ENCODE data around the gene CTXN1.
"Not testable (repeated sequence)": the region's sequence is repeated elsewhere in the genome, so short reads cannot be mapped to it uniquely, and the experiment has no call there.

CTXN1 gene

DNA sequence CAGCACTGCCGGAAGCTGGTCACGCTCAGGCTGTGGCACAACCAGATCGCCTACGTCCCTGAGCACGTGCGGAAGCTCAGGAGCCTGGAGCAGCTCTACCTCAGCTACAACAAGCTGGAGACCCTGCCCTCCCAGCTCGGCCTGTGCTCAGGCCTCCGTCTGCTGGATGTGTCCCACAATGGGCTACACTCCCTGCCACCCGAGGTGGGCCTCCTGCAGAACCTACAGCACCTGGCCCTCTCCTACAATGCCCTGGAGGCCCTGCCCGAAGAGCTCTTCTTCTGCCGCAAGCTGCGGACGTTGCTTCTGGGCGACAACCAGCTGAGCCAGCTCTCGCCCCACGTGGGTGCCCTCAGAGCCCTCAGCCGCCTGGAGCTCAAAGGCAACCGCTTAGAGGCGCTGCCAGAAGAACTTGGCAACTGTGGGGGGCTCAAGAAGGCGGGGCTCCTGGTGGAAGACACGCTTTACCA lies 25.5 kb downstream of the CTXN1 start:
- DNase-seq (ENCODE audit: low spot score) = no peak

DNA sequence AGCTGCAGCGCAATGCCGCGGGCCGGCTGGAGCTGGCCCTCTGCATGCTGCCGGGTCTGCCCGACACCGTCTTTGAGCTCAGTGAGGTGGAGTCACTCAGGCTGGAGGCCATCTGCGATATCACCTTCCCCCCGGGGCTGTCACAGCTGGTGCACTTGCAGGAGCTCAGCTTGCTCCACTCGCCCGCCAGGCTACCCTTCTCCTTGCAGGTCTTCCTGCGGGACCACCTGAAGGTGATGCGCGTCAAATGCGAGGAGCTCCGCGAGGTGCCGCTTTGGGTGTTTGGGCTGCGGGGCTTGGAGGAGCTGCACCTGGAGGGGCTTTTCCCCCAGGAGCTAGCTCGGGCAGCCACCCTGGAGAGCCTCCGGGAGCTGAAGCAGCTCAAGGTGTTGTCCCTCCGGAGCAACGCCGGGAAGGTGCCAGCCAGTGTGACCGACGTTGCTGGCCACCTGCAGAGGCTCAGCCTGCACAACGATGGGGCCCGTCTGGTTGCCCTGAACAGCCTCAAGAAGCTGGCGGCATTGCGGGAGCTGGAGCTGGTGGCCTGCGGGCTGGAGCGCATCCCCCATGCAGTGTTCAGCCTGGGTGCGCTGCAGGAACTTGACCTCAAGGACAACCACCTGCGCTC lies 26.1 kb downstream of the CTXN1 start:
- DNase-seq (ENCODE audit: low spot score) = no peak

DNA sequence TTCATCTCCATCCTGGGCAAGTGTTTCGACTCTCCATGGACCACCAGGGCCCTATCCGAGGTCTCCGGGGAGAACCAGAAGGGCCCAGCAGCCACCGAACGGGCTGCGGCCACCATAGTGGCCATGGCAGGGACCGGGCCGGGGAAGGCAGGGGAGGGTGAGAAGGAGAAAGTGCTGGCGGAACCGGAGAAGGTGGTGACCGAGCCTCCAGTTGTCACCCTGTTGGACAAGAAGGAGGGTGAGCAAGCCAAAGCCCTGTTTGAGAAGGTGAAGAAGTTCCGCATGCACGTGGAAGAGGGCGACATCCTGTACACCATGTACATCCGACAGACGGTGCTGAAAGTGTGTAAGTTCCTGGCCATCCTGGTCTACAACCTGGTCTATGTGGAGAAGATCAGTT lies 27.0 kb downstream of the CTXN1 start:
- no peak for DNase-seq (ENCODE audit: low spot score)

GRCh38 chr19:7897292-7897691 lies 28.6 kb downstream of the CTXN1 start:
- DNase-seq (ENCODE audit: low spot score) = no peak

DNA sequence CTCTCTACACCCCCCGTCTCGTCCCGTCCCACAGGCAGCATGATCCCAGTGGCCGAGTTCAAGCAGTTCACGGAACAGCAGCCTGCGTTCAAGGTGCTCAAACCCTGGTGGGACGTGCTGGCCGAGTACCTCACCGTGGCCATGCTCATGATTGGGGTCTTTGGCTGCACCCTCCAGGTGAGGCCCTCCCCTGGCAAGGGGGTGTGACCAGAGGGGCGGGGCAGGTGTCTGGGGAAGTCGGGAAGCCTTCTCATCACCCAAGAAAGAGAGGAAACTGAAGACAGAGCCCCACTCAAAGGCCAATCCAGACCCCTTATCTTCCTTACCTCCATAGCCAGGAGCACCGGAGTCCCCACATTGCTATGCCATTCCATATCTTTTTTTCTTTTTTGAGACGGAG lies 30.4 kb downstream of the CTXN1 start:
- DNase-seq (ENCODE audit: low spot score) = no peak

- no peak for DNase-seq (ENCODE audit: low spot score)
Observed at GRCh38 chr19:7894612-7895309, 31.2 kb downstream of the CTXN1 start.

- DNase-seq (ENCODE audit: low spot score) = not testable (repeated sequence)
Observed at GRCh38 chr19:7893362-7894101, 32.4 kb downstream of the CTXN1 start.

DNA sequence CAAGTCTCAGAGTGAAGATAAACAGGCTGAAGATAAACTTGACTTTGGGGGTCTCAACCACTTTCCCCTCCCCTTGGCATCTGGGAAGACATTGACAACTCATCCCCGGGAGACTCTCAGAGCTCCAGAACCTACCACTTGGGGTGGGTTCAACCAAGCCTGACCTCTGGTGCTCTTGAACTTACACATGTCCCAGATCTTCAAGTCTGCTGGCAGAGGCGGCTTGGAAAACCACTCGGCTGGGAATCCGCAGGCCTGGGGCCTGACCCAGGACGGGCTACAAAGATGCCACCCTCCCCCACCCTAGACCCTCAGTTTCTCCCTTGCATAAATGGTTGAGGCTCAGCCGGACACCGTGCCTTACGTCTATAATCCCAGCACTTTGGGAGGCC lies 37.1 kb downstream of the CTXN1 start:
- DNase-seq (ENCODE audit: low spot score) = no peak

DNA sequence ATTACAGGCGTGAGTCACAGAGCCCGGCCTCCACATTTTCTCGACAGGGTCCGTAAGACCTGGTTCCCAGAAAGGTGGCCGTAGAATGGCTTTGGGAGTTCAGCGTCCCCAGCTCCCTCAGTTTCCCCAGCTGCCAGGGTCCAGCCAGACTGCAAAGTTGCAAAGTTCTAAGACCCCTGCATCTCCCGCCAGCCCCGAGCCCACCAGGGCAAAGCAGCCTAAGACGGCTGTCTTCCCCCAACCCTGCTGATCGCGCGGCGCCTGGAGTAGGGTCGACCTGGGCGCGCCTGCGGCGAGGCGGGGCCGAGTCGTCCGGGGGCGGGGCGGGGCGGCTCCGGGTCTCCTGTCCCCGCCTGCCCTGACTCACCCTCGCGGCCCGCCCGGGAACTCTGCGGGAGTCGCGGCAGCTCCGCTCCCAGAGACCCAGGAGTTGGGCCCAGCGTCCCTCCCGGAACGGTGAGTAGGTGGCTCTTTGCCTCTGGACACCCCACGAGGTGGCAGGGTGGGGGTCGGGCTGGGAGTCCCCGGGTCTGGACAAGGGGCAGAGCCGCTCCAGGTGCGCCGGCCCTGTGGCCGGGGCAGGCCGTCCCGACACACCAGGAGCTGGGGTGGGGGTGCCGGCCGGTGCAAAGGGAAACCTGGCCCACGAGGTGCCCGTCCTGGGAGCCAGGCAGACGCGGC lies 37.6 kb downstream of the CTXN1 start, which contains the start of gene LRRC8E:
LRRC8E (plus strand) TSS at position 366 of the 681 bp plus-strand sequence. CDS start 7,094 bp downstream, outside the sequence.
- DNase-seq (ENCODE audit: low spot score) = no peak

DNA sequence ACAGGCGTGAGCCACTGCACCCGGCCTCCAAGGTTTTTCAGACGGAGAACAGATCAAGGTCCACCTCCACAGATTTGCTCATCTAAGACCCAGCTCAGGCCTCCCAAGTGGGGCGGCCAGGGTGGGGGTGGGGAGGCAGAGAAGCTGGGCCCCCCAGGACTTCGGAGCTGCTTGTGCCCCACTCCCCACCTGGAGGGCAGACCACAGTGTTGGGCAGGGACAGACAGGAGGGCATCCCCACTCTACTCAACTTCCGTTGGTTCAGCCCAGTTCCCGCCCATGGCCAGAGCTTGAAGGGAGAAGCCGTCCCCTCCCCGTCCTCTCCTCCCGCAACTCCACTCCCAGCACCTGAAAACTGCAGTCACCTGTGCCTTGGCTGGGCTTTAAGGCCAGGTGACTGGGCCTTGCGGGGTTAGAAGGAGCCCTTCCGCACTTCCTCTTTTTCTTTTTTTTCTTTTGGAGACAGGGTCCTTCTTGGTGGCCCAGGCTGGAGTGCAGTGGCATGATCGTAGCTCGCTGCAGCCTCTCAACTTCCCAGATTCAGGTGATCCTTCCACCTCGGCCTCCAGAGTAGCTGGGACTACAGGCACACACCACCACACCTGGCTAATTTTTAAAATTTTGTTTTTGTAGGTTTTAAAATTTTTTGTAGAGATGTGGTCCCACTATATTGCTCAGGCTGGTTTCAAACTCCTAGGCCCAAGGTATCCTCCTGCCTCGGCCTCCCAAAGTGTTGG lies 38.4 kb downstream of the CTXN1 start:
- DNase-seq (ENCODE audit: low spot score) = no peak

GRCh38 chr19:7885818-7886217 lies 40.1 kb downstream of the CTXN1 start:
- DNase-seq (ENCODE audit: low spot score) = no peak

GRCh38 chr19:7883796-7884570 lies 42.0 kb downstream of the CTXN1 start:
- no peak for DNase-seq (ENCODE audit: low spot score)

GRCh38 chr19:7883105-7883504 lies 42.8 kb downstream of the CTXN1 start:
- no peak for DNase-seq (ENCODE audit: low spot score)

- DNase-seq (ENCODE audit: low spot score) = no peak
Observed at GRCh38 chr19:7881910-7882309, 44.0 kb downstream of the CTXN1 start.

DNA sequence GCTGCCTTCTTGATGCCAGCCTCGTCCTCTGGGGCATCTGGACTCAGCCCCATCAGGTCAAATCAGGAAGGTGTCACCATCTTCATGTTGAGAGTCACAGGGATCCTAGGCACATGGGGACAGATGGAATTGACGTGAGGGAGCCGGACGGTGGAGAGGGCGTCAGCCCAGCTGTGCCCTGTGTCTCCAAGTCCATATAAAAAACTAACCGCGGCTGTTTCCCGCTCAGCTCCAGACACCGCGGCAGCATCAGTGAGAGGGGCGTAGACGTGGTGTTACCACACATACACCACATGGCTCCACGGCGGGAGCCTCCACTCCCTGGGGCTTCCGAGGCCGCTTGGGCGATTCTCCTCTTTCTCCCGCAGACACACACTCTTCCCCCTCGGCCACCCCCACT lies 46.1 kb downstream of the CTXN1 start:
- no peak for DNase-seq (ENCODE audit: low spot score)

DNA sequence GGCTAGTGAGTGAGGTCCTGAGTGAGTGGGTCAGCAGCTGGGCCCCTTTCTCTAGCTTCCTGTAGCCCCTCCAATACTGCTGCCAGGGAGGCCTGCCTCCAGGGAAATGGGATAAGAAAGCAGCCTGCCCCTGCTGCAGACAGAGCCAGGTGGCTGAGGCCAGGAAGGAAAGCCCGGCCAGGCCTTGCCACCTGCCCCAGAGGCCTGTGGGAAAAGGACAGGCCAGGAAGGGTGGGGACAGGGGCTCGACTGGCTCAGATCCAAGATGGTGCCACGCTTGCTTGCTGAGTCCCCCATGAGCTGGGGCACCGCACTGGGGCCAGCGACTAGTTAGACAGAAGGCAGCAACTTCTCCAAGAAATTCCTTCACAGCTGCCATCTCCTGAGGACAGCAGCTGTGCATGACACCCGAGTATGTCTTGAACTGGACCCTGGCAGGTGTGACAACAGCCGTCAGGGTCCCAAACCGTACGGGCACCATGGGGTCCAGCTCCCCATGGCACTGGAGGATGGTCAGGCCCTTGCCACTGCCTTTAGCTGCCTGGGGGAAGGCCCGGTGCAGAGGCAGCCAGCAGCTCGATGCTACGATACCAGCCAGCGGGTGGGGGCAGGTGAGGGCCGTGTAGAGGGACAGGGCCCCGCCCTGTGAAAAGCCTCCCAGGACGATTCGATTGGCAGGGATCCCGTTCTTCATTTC lies 46.7 kb downstream of the CTXN1 start:
- no peak for DNase-seq (ENCODE audit: low spot score)

GRCh38 chr19:7877249-7877836 lies 48.6 kb downstream of the CTXN1 start:
- DNase-seq (ENCODE audit: low spot score) = no peak

- no peak for DNase-seq (ENCODE audit: low spot score)
Observed at GRCh38 chr19:7874897-7875273, 51.0 kb downstream of the CTXN1 start.

Data from CD4-positive, alpha-beta T cell treated with Interleukin-15 for 4 hours (primary cell).